HEK293 (cell line): ENCODE measurements around the gene NOL4L.

Experiments
- CTCF ChIA-PET: fragments of 350-600 bp; formaldehyde crosslinking; extraction: SDS; loops from one replicate; lab custom pipeline; 2021; ENCODE audit warnings: antibody characterized with exemption; lab: Yijun Ruan, JAX
- POLR2A ChIA-PET: fragments of 300-600 bp; formaldehyde crosslinking; extraction: SDS; loops from one replicate; lab custom pipeline; 2020; ENCODE audit warnings: antibody characterized with exemption, inconsistent platforms; lab: Yijun Ruan, JAX
- H3K27ac ChIP-seq: fragments of 200-500 bp; sonication (Bioruptor generic); 2 replicates; pipeline ENCODE4 v1.5.1; 2014; ENCODE audit warnings: low read depth, low read length, control low read depth, inconsistent platforms; ENCODE audit errors: extremely low read depth
- H3K36me3 ChIP-seq, 2 experiments: fragments of 200-500 bp in 1 of 2; sonication (Bioruptor generic) in 1 of 2; 1 replicate in 1 of 2; 2 replicates in 1 of 2; pipeline ENCODE4 v1.5.1; 2014 to 2017; ENCODE audit warnings: inconsistent platforms in 2 of 2, low read length in 2 of 2; ENCODE audit not compliant: control insufficient read depth in 2 of 2, insufficient read depth in 1 of 2
- H3K4me1 ChIP-seq: fragments of 200-500 bp; sonication (Bioruptor generic); 2 replicates; pipeline ENCODE4 v1.5.1; 2014; ENCODE audit warnings: mild to moderate bottlenecking, low read length, inconsistent platforms; ENCODE audit not compliant: control insufficient read depth, insufficient read depth
- H3K4me3 ChIP-seq: 2 replicates; pipeline ENCODE4 v1.5.1; 2011; ENCODE audit warnings: low read depth, mild to moderate bottlenecking, control low read depth, low read length, moderate library complexity
- H3K9me3 ChIP-seq: fragments of 200-500 bp; sonication (Bioruptor generic); 2 replicates; pipeline ENCODE4 v1.5.1; 2014; ENCODE audit warnings: low read depth, low read length, inconsistent platforms; ENCODE audit not compliant: control insufficient read depth, insufficient read depth
- GLI4 ChIP-seq: fragments of 450-650 bp; formaldehyde crosslinking; IDR thresholded peaks from 2 replicates; pipeline ENCODE4 v1.5.1; 2016; ENCODE audit warnings: missing biosample characterization, missing genetic modification characterization
- GLIS1 ChIP-seq: fragments of 450-650 bp; formaldehyde crosslinking; IDR thresholded peaks from 2 replicates; pipeline ENCODE4 v1.5.1; 2016; ENCODE audit warnings: missing biosample characterization, missing genetic modification characterization
- GLIS2 ChIP-seq: fragments of 450-650 bp; formaldehyde crosslinking; IDR thresholded peaks from 2 replicates; pipeline ENCODE4 v1.5.1; 2016; ENCODE audit warnings: missing biosample characterization, missing genetic modification characterization
- RBAK ChIP-seq: fragments of 450-650 bp; formaldehyde crosslinking; IDR thresholded peaks from 2 replicates; pipeline ENCODE4 v1.5.1; 2016; ENCODE audit warnings: missing biosample characterization, missing genetic modification characterization
- SALL2 ChIP-seq: fragments of 450-650 bp; formaldehyde crosslinking; IDR thresholded peaks from 2 replicates; pipeline ENCODE4 v1.5.0; 2017; ENCODE audit warnings: missing biosample characterization, mild to moderate bottlenecking, missing genetic modification characterization, borderline replicate concordance
- ZBTB20 ChIP-seq: fragments of 450-650 bp; formaldehyde crosslinking; IDR thresholded peaks from 2 replicates; pipeline ENCODE4 v1.5.1; 2016; ENCODE audit warnings: missing biosample characterization, missing genetic modification characterization
- ZBTB21 ChIP-seq: fragments of 450-650 bp; formaldehyde crosslinking; IDR thresholded peaks from 2 replicates; pipeline ENCODE4 v1.5.1; 2017; ENCODE audit warnings: missing biosample characterization, missing genetic modification characterization
- ZNF112 ChIP-seq: fragments of 450-650 bp; formaldehyde crosslinking; IDR thresholded peaks from 2 replicates; pipeline ENCODE4 v1.5.0; 2017; ENCODE audit warnings: missing biosample characterization, missing genetic modification characterization
- ZNF121 ChIP-seq: fragments of 450-650 bp; formaldehyde crosslinking; IDR thresholded peaks from 2 replicates; pipeline ENCODE4 v1.5.1; 2016; ENCODE audit warnings: missing biosample characterization, missing genetic modification characterization
- ZNF202 ChIP-seq: fragments of 450-650 bp; formaldehyde crosslinking; IDR thresholded peaks from 2 replicates; pipeline ENCODE4 v1.5.1; 2016; ENCODE audit warnings: missing biosample characterization, missing genetic modification characterization, borderline replicate concordance
- ZNF274 ChIP-seq, 2 experiments: fragments of 200-500 bp in 1 of 2; fragments of 450-650 bp in 1 of 2; sonication (Bioruptor generic) in 1 of 2; formaldehyde crosslinking in 1 of 2; IDR thresholded peaks; 2 replicates each; pipeline versions ENCODE4 v1.5.1 to v1.6.1; 2014 to 2016; ENCODE audit warnings: borderline replicate concordance in 1 of 2, inconsistent platforms in 1 of 2, low read length in 1 of 2, missing biosample characterization in 1 of 2, missing genetic modification characterization in 1 of 2
- ZNF311 ChIP-seq: fragments of 450-650 bp; formaldehyde crosslinking; IDR thresholded peaks from 2 replicates; pipeline ENCODE4 v1.5.1; 2017; ENCODE audit warnings: missing biosample characterization, missing genetic modification characterization, borderline replicate concordance
- ZNF48 ChIP-seq: fragments of 450-650 bp; formaldehyde crosslinking; IDR thresholded peaks from 2 replicates; pipeline ENCODE4 v1.5.1; 2016; ENCODE audit warnings: missing biosample characterization, missing genetic modification characterization
- ZNF510 ChIP-seq: fragments of 450-650 bp; formaldehyde crosslinking; IDR thresholded peaks from 2 replicates; pipeline ENCODE4 v1.5.1; 2018; ENCODE audit warnings: mild to moderate bottlenecking, missing genetic modification characterization, missing biosample characterization; ENCODE audit not compliant: insufficient replicate concordance
- ZNF555 ChIP-seq: fragments of 450-650 bp; formaldehyde crosslinking; conservative IDR thresholded peaks from 2 replicates; pipeline ENCODE4 v1.5.1; 2017; ENCODE audit warnings: missing biosample characterization, mild to moderate bottlenecking, missing genetic modification characterization, inconsistent platforms
- TF ChIP-seq, protein P1 (sequence below): fragments of 450-650 bp; formaldehyde crosslinking; IDR thresholded peaks from 2 replicates; pipeline ENCODE4 v1.5.1; 2016; ENCODE audit warnings: missing biosample characterization, missing genetic modification characterization
- TF ChIP-seq, protein P2 (sequence below): fragments of 450-650 bp; formaldehyde crosslinking; IDR thresholded peaks from 2 replicates; pipeline ENCODE4 v1.5.1; 2016; ENCODE audit warnings: missing biosample characterization, missing genetic modification characterization, borderline replicate concordance
- TF ChIP-seq, protein P3 (sequence below): fragments of 450-650 bp; formaldehyde crosslinking; IDR thresholded peaks from 2 replicates; pipeline ENCODE4 v1.5.1; 2016; ENCODE audit warnings: missing biosample characterization, missing genetic modification characterization
- TF ChIP-seq, protein P4 (sequence below): fragments of 450-650 bp; formaldehyde crosslinking; IDR thresholded peaks from 2 replicates; pipeline ENCODE4; 2016; ENCODE audit warnings: missing biosample characterization, missing genetic modification characterization
- TF ChIP-seq, protein P5 (sequence below): fragments of 450-650 bp; formaldehyde crosslinking; IDR thresholded peaks from 2 replicates; pipeline ENCODE4 v1.5.1; 2016; ENCODE audit warnings: missing biosample characterization, missing genetic modification characterization, borderline replicate concordance

Gene NOL4L

DNA sequence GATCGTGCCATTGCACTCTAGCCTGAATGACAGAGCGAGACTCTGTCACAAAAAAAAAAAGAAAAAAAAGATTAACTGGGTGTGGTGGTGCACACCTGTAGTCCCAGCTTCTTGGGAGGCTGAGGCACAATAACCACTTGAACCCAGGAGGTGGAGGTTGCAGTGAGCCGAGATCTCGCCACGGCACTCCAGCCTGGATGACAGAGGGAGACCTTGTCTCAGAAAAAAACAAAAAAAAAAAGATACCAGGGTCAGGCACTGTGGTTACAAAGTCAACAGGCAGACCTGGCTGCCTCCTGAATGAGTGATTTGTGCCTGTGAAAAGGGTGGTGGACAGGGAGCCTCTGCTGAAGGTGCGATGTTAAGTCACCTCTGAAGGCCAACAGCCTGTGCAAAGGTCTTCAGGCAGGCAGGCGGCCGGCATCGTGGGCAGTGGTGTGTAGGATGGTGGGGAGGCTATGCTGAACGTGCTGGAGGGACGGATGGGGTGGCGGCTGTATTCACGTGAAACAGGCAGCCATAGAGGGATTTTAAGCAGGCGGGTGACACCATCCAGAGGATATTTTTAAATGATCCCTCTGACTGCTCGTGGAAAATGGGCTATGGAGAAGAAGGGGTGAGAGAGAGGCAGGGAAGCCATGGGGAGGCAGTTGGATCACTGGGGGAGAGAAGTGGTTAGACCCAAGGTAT, 41.4 kb downstream of the NOL4L start:
- Histone ChIP-seq H3K36me3 (no peaks in the 10 kb centered on the region), H3K4me1 (no peaks in the 10 kb centered on the region), H3K27ac (no peak overlapping the region), H3K4me3 (no peak overlapping the region), H3K9me3 (no peaks in the 10 kb centered on the region)
- TF ChIP-seq ZNF121 (tag by site-specific recombination) = no peak
- no peak for TF ChIP-seq ZNF510
- TF ChIP-seq ZNF202 = no peak
- no peak for TF ChIP-seq ZNF555 (tag by site-specific recombination)
- no peak for TF ChIP-seq ZNF274 (IDR thresholded peaks at IDR 0.05; ENCODE audit: low read length)
- no peak for TF ChIP-seq ZNF274 (tag by site-specific recombination; IDR thresholded peaks at IDR 0.05; ENCODE audit: borderline replicate concordance)
- TF ChIP-seq, protein P1, sequence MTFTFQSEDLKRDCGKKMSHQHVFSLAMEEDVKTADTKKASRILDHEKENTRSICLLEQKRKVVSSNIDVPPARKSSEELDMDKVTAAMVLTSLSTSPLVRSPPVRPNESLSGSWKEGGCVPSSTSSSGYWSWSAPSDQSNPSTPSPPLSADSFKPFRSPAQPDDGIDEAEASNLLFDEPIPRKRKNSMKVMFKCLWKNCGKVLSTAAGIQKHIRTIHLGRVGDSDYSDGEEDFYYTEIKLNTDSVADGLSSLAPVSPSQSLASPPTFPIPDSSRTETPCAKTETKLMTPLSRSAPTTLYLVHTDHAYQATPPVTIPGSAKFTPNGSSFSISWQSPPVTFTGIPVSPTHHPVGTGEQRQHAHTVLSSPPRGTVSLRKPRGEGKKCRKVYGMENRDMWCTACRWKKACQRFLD (tag by site-specific recombination) = no peak
- TF ChIP-seq GLI4 (tag by site-specific recombination) = no peak
- TF ChIP-seq ZBTB21 (tag by site-specific recombination) = no peak
- TF ChIP-seq GLIS1 (tag by site-specific recombination) = no peak
- TF ChIP-seq ZNF112 (tag by site-specific recombination) = no peak
- no peak for TF ChIP-seq RBAK (tag by site-specific recombination)
- TF ChIP-seq, protein P2, sequence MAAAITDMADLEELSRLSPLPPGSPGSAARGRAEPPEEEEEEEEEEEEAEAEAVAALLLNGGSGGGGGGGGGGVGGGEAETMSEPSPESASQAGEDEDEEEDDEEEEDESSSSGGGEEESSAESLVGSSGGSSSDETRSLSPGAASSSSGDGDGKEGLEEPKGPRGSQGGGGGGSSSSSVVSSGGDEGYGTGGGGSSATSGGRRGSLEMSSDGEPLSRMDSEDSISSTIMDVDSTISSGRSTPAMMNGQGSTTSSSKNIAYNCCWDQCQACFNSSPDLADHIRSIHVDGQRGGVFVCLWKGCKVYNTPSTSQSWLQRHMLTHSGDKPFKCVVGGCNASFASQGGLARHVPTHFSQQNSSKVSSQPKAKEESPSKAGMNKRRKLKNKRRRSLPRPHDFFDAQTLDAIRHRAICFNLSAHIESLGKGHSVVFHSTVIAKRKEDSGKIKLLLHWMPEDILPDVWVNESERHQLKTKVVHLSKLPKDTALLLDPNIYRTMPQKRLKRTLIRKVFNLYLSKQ (tag by site-specific recombination) = no peak
- no peak for TF ChIP-seq SALL2
- TF ChIP-seq ZNF48 (tag by site-specific recombination) = no peak
- no peak for TF ChIP-seq ZBTB20
- TF ChIP-seq GLIS2 = no peak
- TF ChIP-seq, protein P3, sequence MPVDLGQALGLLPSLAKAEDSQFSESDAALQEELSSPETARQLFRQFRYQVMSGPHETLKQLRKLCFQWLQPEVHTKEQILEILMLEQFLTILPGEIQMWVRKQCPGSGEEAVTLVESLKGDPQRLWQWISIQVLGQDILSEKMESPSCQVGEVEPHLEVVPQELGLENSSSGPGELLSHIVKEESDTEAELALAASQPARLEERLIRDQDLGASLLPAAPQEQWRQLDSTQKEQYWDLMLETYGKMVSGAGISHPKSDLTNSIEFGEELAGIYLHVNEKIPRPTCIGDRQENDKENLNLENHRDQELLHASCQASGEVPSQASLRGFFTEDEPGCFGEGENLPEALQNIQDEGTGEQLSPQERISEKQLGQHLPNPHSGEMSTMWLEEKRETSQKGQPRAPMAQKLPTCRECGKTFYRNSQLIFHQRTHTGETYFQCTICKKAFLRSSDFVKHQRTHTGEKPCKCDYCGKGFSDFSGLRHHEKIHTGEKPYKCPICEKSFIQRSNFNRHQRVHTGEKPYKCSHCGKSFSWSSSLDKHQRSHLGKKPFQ = no peak
- no peak for TF ChIP-seq ZNF311 (tag by site-specific recombination)
- TF ChIP-seq, protein P4, sequence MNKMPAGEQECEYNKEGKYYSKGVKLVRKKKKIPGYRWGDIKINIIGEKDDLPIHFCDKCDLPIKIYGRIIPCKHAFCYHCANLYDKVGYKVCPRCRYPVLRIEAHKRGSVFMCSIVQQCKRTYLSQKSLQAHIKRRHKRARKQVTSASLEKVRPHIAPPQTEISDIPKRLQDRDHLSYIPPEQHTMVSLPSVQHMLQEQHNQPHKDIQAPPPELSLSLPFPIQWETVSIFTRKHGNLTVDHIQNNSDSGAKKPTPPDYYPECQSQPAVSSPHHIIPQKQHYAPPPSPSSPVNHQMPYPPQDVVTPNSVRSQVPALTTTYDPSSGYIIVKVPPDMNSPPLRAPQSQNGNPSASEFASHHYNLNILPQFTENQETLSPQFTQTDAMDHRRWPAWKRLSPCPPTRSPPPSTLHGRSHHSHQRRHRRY = no peak
- TF ChIP-seq, protein P5, sequence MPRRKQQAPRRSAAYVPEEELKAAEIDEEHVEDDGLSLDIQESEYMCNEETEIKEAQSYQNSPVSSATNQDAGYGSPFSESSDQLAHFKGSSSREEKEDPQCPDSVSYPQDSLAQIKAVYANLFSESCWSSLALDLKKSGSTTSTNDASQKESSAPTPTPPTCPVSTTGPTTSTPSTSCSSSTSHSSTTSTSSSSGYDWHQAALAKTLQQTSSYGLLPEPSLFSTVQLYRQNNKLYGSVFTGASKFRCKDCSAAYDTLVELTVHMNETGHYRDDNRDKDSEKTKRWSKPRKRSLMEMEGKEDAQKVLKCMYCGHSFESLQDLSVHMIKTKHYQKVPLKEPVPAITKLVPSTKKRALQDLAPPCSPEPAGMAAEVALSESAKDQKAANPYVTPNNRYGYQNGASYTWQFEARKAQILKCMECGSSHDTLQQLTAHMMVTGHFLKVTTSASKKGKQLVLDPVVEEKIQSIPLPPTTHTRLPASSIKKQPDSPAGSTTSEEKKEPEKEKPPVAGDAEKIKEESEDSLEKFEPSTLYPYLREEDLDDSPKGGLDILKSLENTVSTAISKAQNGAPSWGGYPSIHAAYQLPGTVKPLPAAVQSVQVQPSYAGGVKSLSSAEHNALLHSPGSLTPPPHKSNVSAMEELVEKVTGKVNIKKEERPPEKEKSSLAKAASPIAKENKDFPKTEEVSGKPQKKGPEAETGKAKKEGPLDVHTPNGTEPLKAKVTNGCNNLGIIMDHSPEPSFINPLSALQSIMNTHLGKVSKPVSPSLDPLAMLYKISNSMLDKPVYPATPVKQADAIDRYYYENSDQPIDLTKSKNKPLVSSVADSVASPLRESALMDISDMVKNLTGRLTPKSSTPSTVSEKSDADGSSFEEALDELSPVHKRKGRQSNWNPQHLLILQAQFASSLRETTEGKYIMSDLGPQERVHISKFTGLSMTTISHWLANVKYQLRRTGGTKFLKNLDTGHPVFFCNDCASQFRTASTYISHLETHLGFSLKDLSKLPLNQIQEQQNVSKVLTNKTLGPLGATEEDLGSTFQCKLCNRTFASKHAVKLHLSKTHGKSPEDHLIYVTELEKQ (tag by site-specific recombination) = no peak
- CTCF ChIA-PET = no interaction called here
- POLR2A ChIA-PET = interaction anchor here (0.7 kb wide), 1 partner anchor 8 kb away, joined by 3 read pairs; no protein-coding TSS in a partner anchor
